Muscle layer of colon (tissue), 2 donors: ENCODE data around the gene FOCAD.
"Not testable (repeated sequence)": the region's sequence is repeated elsewhere in the genome, so short reads cannot be mapped to it uniquely, and the experiment has no call there.

Experiments
- H3K27ac ChIP-seq: one replicate; pipeline ENCODE4 v1.7.0; 2013; ENCODE audit warnings: low read depth, mild to moderate bottlenecking, low read length, moderate library complexity
- H3K27me3 ChIP-seq, 2 donors: one replicate each; pipeline ENCODE4 v1.7.0; 2013; ENCODE audit warnings: low read length in 2 of 2, mild to moderate bottlenecking in 2 of 2; ENCODE audit not compliant: insufficient read depth in 2 of 2, control insufficient read depth in 1 of 2
- H3K36me3 ChIP-seq: one replicate; pipeline ENCODE4 v1.7.0; 2013; ENCODE audit warnings: mild to moderate bottlenecking, low read length; ENCODE audit not compliant: insufficient read depth
- H3K4me1 ChIP-seq: one replicate; pipeline ENCODE4 v1.7.0; 2013; ENCODE audit warnings: mild to moderate bottlenecking, low read length; ENCODE audit not compliant: insufficient read depth
- H3K4me3 ChIP-seq, 2 donors: one replicate each; pipeline ENCODE4 v1.7.0; 2013; ENCODE audit warnings: low read length in 2 of 2, low read depth in 1 of 2, mild to moderate bottlenecking in 1 of 2, moderate library complexity in 1 of 2
- H3K9ac ChIP-seq: one replicate; pipeline ENCODE4 v1.7.0; 2013; ENCODE audit warnings: low read length
- H3K9me3 ChIP-seq: one replicate; pipeline ENCODE4 v1.7.0; 2013; ENCODE audit warnings: mild to moderate bottlenecking, low read length
- donor health status: abdominal sarcoma.
- donor health status: Adenocarcinoma of cecum.

Gene FOCAD

GRCh38 chr9:20658246-20658667 is 25.8 kb upstream of the FOCAD start:
- peak overlapping the region; percentile 2 to 39 for H3K4me3 ChIP-seq
- H3K27ac ChIP-seq, H3K36me3 ChIP-seq, H3K9ac ChIP-seq, H3K4me1 ChIP-seq, H3K9me3 ChIP-seq, H3K27me3 ChIP-seq: not testable (repeated sequence)

DNA sequence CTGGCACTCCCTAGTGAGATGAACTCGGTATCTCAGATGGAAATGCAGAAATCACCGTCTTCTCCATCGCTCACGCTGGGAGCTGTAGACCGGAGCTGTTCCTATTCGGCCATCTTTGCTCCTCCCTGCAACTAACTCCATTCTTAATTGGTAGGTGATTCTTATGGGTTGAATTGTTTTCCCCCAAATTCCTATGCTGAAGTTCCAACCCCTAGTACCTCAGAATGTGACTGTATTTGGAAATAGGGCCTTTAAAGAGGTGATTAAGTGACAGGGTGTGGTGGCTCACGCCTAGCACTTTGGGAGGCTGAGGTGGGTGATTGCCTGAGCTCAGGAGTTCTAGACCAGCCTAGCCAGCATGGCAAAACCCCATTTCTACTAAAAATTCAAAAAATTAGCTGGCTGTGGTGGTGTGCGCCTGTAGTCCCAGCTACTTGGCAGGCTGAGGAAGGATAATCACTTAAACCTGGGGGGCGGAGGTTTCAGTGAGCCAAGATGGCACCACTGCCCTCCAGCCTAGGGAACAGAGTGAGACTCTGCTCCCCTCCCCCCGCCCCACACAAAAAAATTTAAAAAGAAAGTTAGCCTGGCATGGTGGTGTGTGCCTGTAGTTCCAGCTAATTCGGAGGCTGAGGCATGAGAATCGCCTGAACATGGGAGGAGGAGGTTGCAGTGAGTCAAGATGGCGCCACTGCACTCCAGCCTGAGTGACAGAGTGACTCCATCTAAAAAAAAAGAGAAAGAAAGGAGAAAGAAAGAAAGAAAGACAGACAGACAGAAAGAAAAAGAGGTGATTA is 25.2 kb upstream of the FOCAD start:
- peak overlapping the region; percentile 2 to 39 for H3K4me3 ChIP-seq
- no peak overlapping the region for H3K27ac ChIP-seq
- H3K9ac ChIP-seq, result no peak overlapping the region
- no peaks in the 10 kb centered on the region for H3K36me3 ChIP-seq
- H3K4me1 ChIP-seq, result no peaks in the 10 kb centered on the region
- H3K27me3 ChIP-seq, result no peaks in the 10 kb centered on the region
- no peaks in the 10 kb centered on the region for H3K9me3 ChIP-seq

GRCh38 chr9:20659474-20659967 is 24.5 kb upstream of the FOCAD start:
- no peaks in the 10 kb centered on the region for H3K4me1 ChIP-seq
- no peak overlapping the region for H3K9ac ChIP-seq
- H3K4me3 ChIP-seq, result peak overlapping the region in 1 of 2 donors; percentile 39
- H3K27me3 ChIP-seq, result no peaks in the 10 kb centered on the region
- no peak overlapping the region for H3K27ac ChIP-seq
- no peaks in the 10 kb centered on the region for H3K36me3 ChIP-seq
- H3K9me3 ChIP-seq, result no peaks in the 10 kb centered on the region

DNA sequence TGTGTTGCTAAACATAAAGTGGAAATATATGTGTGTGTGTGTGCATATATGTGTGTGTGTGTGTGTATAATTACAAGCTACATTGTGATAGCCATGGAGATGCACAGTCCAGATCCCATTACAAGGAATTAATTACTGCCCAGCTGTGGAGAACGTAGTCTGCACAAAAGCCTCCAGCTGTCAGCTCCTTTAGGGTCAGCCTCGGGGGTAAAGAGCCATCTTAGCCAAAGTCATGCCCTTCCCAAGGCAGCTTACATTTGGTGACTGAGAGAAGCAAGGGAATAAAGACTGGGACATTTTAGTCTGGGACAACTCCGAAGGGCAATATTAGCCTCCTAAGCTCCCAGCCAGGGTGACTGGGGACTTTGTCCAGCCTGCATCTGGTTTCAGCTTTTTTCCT is 21.9 kb upstream of the FOCAD start:
- Histone ChIP-seq H3K36me3 (no peaks in the 10 kb centered on the region), H3K9me3 (no peaks in the 10 kb centered on the region), H3K9ac (no peak overlapping the region), H3K27ac (no peak overlapping the region), H3K27me3 (no peaks in the 10 kb centered on the region), H3K4me3 (no peak overlapping the region), H3K4me1 (no peaks in the 10 kb centered on the region)

GRCh38 chr9:20663133-20663532 is 20.9 kb upstream of the FOCAD start:
- Histone ChIP-seq H3K27me3 (no peaks in the 10 kb centered on the region), H3K9me3 (no peaks in the 10 kb centered on the region), H3K4me1 (no peaks in the 10 kb centered on the region), H3K27ac (no peak overlapping the region), H3K36me3 (no peaks in the 10 kb centered on the region), H3K4me3 (no peak overlapping the region), H3K9ac (no peak overlapping the region)

GRCh38 chr9:20664501-20664900 is 19.6 kb upstream of the FOCAD start:
- no peaks in the 10 kb centered on the region for H3K4me1 ChIP-seq
- no peaks in the 10 kb centered on the region for H3K27me3 ChIP-seq
- H3K36me3 ChIP-seq, result no peaks in the 10 kb centered on the region
- H3K9me3 ChIP-seq, result no peaks in the 10 kb centered on the region
- H3K9ac ChIP-seq, result no peak overlapping the region
- H3K27ac ChIP-seq, result no peak overlapping the region
- no peak overlapping the region for H3K4me3 ChIP-seq

GRCh38 chr9:20670395-20670794 is 13.7 kb upstream of the FOCAD start:
- Histone ChIP-seq H3K4me3 (no peak overlapping the region), H3K9ac (no peak overlapping the region), H3K36me3 (no peaks in the 10 kb centered on the region), H3K27ac (no peak overlapping the region), H3K4me1 (no peaks in the 10 kb centered on the region), H3K9me3 (no peaks in the 10 kb centered on the region), H3K27me3 (no peaks in the 10 kb centered on the region)

GRCh38 chr9:20671635-20672034 is 12.4 kb upstream of the FOCAD start:
- H3K9ac ChIP-seq, result no peak overlapping the region
- H3K36me3 ChIP-seq, result no peaks in the 10 kb centered on the region
- no peak overlapping the region for H3K27ac ChIP-seq
- H3K4me3 ChIP-seq, result no peak overlapping the region
- no peaks in the 10 kb centered on the region for H3K9me3 ChIP-seq
- H3K4me1 ChIP-seq, result no peaks in the 10 kb centered on the region
- H3K27me3 ChIP-seq, result no peaks in the 10 kb centered on the region

GRCh38 chr9:20673537-20673936 is 10.5 kb upstream of the FOCAD start:
- not testable (repeated sequence) for H3K4me1 ChIP-seq, H3K27me3 ChIP-seq, H3K4me3 ChIP-seq, H3K9me3 ChIP-seq, H3K9ac ChIP-seq, H3K27ac ChIP-seq, H3K36me3 ChIP-seq

DNA sequence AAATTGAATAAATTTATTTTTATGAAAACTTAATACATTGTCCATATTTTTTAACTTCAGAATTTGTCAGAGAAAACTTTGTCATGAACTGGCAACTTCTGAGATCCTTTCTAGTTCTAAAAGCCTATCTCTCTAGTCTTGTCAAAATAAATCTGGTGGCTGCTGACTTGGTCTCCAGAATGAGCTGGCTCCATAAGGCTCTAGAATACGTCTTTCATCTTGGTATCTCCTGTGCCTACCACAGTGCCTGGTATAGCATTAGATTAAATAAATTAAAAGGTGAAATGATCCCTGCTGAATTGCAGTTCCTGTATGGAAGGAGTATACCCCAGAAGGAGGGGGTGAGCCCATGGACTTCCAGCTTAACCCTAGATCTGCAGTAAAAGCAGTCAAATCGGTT is 2.6 kb upstream of the FOCAD start:
- Histone ChIP-seq H3K4me1 (peaks cover 20% of the 10 kb centered on the region), H3K36me3 (no peaks in the 10 kb centered on the region), H3K4me3 (no peak overlapping the region), H3K27ac (no peak overlapping the region), H3K27me3 (no peaks in the 10 kb centered on the region), H3K9ac (no peak overlapping the region), H3K9me3 (no peaks in the 10 kb centered on the region)

- H3K9me3 ChIP-seq, result no peaks in the 10 kb centered on the region
- no peaks in the 10 kb centered on the region for H3K36me3 ChIP-seq
- peak overlapping the region; percentile 88 for H3K27ac ChIP-seq
- peak overlapping the region; percentile 71 to 90 for H3K4me3 ChIP-seq
- peaks cover 20% of the 10 kb centered on the region for H3K4me1 ChIP-seq
- H3K27me3 ChIP-seq, result no peaks in the 10 kb centered on the region
- peak overlapping the region; percentile 58 for H3K9ac ChIP-seq
Observed at GRCh38 chr9:20683351-20684034, 566 bp upstream of the FOCAD start.
